RWPE2 (cell line): Measurements from ENCODE around the gene FIGLA.
"Not testable (repeated sequence)": the region's sequence is repeated elsewhere in the genome, so short reads cannot be mapped to it uniquely, and the experiment has no call there.

ENCODE experiments used
- ATAC-seq: fragments of 200-7000 bp; cut with Tn5 transposase; 3 replicates; pipeline ENCODE4 v1.9.1; 2021; ENCODE audit warnings: low read depth
- DNase-seq: peaks from one replicate; pipeline ENCODE4 v3.0.0-alpha.2; 2020; ENCODE audit warnings: low spot score
- H3K27ac ChIP-seq: fragments of 450-650 bp; 2 replicates; pipeline ENCODE4 v1.5.1; 2017; ENCODE audit warnings: mild to moderate bottlenecking; ENCODE audit not compliant: poor library complexity, severe bottlenecking
- H3K27me3 ChIP-seq: fragments of 250-450 bp; sonication (Bioruptor Pico); 2 replicates; pipeline ENCODE4 v1.5.1; 2021; ENCODE audit warnings: mild to moderate bottlenecking, moderate library complexity; ENCODE audit not compliant: insufficient read depth, poor library complexity, severe bottlenecking
- H3K36me3 ChIP-seq: fragments of 250-450 bp; sonication (Bioruptor Pico); 2 replicates; pipeline ENCODE4 v1.5.1; 2020; ENCODE audit warnings: low read depth, mild to moderate bottlenecking, moderate library complexity
- H3K4me1 ChIP-seq: fragments of 250-450 bp; sonication (Bioruptor Pico); 2 replicates; pipeline ENCODE4 v1.5.1; 2021; ENCODE audit warnings: mild to moderate bottlenecking, moderate library complexity; ENCODE audit not compliant: insufficient read depth, poor library complexity, severe bottlenecking
- H3K4me3 ChIP-seq: fragments of 250-450 bp; sonication (Bioruptor Pico); 2 replicates; pipeline ENCODE4 v1.5.1; 2021; ENCODE audit warnings: mild to moderate bottlenecking, moderate library complexity; ENCODE audit not compliant: severe bottlenecking
- H3K9me3 ChIP-seq: fragments of 250-450 bp; sonication (Bioruptor Pico); 2 replicates; pipeline ENCODE4 v1.5.1; 2021; ENCODE audit warnings: mild to moderate bottlenecking, moderate library complexity; ENCODE audit not compliant: severe bottlenecking
- CTCF ChIP-seq: fragments of 450-650 bp; IDR thresholded peaks from one replicate; pipeline ENCODE4 v1.5.1; 2017; ENCODE audit warnings: mild to moderate bottlenecking, moderate library complexity; ENCODE audit not compliant: poor library complexity, severe bottlenecking

FIGLA gene

DNA sequence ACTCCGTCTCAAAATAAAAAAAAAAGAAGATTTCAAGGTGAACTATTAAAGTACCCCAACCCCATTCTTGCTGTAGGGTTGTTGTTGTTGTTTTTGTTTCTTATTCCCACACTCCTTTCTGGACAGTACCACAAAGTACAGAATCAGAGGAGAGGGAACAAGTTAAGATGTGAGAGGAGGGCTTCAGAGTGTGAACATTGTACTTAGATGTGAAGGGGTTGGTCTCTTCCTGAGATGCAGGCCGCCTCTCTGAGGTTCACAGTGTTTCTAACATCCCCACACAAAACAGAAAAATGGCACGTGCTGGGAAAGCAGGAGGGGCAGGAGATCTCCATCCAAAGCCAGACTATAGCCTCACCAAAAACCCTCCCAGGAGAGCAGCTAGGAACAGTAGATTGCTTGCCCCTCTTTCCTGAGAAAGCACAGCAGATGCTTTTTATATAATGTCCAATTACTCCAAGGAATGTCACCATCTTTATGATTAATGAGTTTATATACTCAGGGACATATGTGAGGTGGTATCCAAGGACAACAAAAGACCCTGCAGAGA, 45.1 kb downstream of the FIGLA start:
- ATAC-seq (no peak), DNase-seq (no peak)
- TF ChIP-seq CTCF: no peak

GRCh38 chr2:70744397-70744796, 46.0 kb downstream of the FIGLA start:
- DNase-seq: no peak
- Histone ChIP-seq H3K27ac (no peak overlapping the region), H3K27me3 (peaks cover 7% of the 10 kb centered on the region), H3K9me3 (no peaks in the 10 kb centered on the region), H3K36me3 (no peaks in the 10 kb centered on the region), H3K4me1 (no peaks in the 10 kb centered on the region), H3K4me3 (no peak overlapping the region)
- no peak for ATAC-seq
- TF ChIP-seq CTCF: no peak

More for the DNA sequence above, 45.1 kb downstream of the FIGLA start:
- Histone ChIP-seq H3K27me3 (peaks cover 7% of the 10 kb centered on the region), H3K9me3 (no peaks in the 10 kb centered on the region), H3K36me3 (no peaks in the 10 kb centered on the region), H3K27ac (no peak overlapping the region), H3K4me1 (no peaks in the 10 kb centered on the region), H3K4me3 (no peak overlapping the region)

DNA sequence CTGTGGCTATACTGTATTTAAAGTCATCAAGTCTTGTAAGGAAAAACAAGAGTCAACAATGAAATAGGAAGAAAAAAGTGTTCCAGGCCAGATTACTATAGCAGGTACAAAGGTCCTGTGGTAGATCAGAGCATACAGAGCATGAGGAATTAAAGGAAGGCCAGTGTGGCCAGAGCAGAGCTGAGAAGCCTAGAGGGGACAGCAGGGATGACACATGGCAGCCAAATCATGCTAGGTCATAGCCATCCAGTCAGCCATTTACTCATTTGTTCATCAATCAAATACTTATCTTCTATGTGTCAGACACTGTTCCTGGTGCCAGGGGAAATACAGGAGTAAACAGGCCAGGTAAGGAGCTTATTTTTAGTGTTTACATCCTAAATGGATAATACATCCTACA, 46.8 kb downstream of the FIGLA start:
- no peak overlapping the region for H3K4me3 ChIP-seq
- TF ChIP-seq CTCF: no peak
- H3K36me3 ChIP-seq: no peaks in the 10 kb centered on the region
- H3K27me3 ChIP-seq: peaks cover 2% of the 10 kb centered on the region
- ATAC-seq (no peak), DNase-seq (no peak)
- H3K9me3 ChIP-seq: no peaks in the 10 kb centered on the region
- no peak overlapping the region for H3K27ac ChIP-seq
- no peaks in the 10 kb centered on the region for H3K4me1 ChIP-seq

DNA sequence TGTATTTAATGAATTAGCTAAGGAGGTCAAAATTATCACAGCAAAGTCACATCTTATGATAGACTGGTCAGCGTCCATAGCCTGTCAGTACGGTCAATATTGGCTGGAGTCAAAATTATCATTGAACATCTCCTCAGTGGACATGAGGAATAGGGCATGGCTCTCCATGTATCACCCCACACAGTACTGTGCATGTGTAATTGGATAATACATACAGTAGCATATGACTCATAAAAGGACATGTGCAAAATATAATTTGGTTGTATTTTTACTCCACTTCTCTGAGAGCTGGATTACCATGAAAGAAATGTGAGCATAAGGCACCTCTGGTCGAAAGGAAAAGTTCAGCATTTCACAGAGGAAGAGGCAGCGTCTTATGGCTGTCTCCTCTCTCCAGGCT, 47.4 kb downstream of the FIGLA start:
- TF ChIP-seq CTCF: no peak
- Histone ChIP-seq H3K4me1 (no peaks in the 10 kb centered on the region), H3K9me3 (no peaks in the 10 kb centered on the region), H3K27me3 (no peaks in the 10 kb centered on the region), H3K27ac (no peak overlapping the region), H3K4me3 (no peak overlapping the region), H3K36me3 (no peaks in the 10 kb centered on the region)
- ATAC-seq: peak; percentile 19; the same call in 1 of the 3 replicates
- no peak for DNase-seq

- ATAC-seq: not testable (repeated sequence)
These were observed 51.0 kb downstream of the FIGLA start for GRCh38 chr2:70739492-70739891.

More at GRCh38 chr2:70739492-70739891, 51.0 kb downstream of the FIGLA start:
- not testable (repeated sequence) for H3K27ac ChIP-seq, H3K9me3 ChIP-seq, DNase-seq, H3K27me3 ChIP-seq, H3K36me3 ChIP-seq, H3K4me1 ChIP-seq, H3K4me3 ChIP-seq
